Right kidney (tissue), 1 donor: ENCODE results near the gene TSGA10IP.
A peak's percentile ranks its signal among the peaks of the same experiment; 100 is the strongest.

Experiments used
- DNase-seq: peaks from one replicate; pipeline ENCODE4 v3.0.0-alpha.2; 2016

TSGA10IP gene

DNA sequence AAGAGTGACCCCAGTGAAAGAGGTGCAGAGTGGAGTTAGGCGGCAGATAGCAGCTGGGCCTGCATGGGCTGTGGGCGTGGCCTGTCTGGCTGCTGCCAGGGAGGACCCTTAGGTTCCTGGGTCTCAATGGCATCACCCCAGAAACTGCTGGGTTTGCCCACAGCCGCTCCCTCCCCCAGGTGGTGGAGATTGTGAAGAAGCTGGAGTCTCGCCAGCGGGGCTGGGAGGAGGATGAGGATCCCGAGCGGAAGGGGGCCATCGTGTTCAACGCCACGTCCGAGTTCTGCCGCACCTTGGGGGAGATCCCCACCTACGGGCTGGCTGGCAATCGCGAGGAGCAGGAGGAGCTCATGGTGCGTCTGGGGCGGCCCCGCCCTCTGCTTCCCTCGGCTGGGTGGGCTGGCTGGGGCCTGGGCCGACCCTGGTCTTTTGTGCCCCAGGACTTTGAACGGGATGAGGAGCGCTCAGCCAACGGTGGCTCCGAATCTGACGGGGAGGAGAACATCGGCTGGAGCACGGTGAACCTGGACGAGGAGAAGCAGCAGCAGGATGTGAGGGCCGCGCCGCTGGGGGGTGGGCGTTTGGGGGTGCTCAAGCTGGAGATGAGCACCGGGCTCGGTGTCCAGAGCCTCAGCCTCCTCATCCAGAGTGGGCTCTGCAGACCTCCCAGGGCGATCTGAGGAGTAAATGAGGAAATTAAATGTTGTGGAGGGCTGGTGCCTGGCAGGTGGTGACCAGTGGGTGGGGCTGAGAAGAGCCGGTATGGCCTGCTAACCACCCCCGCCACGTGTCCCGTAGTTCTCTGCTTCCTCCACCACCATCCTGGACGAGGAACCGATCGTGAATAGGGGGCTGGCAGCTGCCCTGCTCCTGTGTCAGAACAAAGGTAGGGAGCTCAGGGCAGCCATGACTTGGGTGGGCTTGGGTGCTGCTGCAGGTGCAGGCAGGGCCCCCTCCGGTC, 31.2 kb downstream of the TSGA10IP start:
- no peak for DNase-seq

DNA sequence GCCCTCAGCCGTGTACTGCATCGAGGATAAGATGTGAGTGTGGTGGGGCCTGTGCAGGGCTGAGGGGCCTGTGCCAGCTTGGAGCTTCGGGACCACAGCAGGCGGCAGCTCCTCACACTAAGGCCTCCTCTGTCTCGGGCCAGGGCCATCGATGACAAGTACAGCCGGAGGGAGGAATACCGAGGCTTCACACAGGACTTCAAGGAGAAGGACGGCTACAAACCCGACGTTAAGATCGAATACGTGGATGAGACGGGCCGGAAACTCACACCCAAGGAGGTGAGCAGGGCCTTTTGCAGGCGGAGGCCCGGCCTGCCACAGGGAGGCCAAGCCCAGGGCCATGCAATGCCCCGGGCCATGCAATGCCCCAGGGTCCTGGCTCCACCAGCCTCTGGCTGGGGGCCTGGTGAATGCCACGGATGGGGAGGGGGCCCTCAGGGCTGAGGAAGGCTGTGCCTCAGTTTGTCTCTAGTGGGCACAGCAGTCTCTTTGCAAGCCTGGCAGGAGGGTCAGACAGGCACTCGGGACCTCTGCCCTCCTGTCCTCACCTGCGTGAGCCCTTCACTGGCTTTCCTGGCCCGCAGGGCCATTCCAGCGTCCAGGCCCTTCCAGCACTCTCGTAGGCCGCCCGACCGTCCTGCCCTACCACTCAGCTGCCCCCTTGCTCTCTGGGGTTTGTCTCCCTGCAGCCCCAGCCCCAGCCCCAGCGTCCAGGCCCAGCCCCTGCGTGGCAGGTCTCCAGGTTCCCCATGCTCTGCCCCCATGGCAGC, 32.5 kb downstream of the TSGA10IP start:
- DNase-seq = no peak

DNA sequence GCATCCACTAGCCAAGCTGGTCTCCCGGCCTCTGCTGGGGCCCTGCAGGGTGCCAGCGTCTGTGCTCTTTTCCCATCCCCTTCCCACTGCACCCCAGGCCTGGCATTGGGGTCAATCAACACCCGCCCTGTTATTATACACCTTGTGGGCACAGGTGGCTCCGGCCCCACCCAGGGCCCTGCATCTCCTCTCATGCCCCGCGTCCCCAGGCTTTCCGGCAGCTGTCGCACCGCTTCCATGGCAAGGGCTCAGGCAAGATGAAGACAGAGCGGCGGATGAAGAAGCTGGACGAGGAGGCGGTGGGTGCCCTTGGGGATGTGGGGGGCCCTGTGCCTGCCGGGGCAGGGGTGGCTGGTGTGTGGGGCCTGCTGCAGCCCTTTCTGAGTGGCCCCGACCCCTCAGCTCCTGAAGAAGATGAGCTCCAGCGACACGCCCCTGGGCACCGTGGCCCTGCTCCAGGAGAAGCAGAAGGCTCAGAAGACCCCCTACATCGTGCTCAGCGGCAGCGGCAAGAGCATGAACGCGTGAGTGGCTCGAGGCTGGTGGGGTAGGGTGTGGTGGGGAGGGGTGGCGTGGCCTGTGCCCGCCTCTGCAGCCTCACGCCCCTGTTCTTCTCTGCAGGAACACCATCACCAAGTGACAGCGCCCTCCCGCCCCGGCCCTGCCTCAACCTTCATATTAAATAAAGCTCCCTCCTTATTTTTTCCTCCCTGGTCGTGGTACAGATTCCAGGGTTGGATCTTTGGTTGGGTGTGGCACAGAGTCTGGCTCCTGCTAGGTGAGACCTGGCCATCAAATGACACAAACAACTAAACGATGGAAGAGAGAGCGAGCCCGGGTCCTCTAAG, 33.3 kb downstream of the TSGA10IP start:
- DNase-seq = no peak

- no peak for DNase-seq
Observed at GRCh38 chr11:65979261-65979759, 34.0 kb downstream of the TSGA10IP start.

GRCh38 chr11:65981101-65981740, 35.9 kb downstream of the TSGA10IP start:
- DNase-seq = no peak

DNA sequence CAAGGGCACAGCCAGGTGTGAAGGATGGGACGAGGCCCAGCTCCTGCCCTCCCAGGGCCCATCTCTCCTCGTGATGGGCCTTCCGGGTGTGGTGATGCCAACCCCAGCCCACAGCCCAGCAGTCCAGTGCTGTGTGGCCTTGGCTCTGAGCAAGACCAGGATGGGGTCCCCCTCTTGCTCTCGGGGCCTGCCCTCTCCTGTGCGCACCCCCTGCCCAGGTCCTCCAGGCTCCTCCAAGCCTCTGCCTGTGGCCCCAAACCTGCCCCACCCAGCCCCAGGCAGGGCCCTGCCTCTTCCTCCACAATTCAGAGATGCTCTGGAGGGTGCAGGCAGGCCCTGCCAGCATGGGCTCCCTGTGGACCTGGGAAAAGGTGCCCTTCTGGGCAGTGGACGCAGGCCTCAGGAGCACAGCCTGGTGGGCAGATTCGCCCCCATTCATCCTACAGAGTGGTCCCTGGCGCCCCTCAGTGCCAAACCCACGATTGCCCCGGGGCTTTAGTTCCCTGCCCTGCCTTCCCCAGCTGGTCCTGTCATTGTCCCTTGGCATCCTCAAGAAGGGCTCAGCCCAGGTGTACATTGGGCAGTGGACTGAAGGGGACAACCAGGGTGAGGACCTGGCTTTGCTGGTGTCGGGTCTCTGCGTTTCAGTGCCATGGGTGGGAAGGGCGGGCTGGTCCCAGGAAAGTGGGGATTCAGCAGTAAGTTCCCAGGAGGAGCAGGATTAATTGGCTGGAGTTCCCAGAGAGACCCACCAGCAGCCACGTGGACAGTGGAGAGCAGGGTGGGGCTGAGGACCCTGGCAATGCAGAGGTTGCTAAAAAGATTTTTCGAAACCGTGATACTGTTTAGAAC, 36.9 kb downstream of the TSGA10IP start:
- DNase-seq = no peak

DNA sequence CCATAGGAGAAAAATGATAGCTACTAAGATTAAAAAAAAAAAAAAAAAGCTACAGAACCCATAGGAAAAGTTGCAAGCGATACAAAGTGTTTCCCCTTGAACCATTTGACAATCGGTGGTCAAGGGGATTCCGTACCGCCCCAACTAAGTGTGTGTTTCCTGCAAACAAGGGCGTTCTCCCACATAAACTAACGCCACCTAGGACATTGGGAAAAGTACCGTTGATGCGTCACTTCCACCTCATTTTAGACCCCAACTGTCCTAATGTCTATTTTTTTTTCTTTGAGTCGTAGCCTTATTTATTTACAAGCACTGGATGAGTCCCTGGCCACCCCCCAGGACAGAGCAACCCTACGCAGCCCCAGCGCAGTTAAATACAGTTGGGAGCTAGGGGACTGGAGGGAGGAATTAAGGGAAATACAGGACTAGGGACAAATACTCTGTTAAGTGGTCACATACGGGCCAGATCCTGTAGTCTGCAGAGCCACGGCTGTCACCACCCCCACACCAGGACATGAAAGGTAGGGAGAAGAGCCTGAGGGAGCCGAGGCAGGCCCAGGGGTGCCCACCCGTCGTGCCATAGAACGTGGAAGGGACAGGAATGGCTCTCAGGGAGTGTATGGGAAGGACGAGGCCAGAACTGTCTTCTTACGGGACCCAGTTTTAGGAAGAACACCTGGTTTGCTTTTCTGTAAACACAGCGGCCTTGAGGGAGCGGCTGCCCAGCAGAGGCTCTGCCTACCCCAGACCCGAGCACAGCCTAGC, 37.7 kb downstream of the TSGA10IP start:
- no peak for DNase-seq

GRCh38 chr11:65983589-65983987, 38.3 kb downstream of the TSGA10IP start:
- DNase-seq = no peak

DNA sequence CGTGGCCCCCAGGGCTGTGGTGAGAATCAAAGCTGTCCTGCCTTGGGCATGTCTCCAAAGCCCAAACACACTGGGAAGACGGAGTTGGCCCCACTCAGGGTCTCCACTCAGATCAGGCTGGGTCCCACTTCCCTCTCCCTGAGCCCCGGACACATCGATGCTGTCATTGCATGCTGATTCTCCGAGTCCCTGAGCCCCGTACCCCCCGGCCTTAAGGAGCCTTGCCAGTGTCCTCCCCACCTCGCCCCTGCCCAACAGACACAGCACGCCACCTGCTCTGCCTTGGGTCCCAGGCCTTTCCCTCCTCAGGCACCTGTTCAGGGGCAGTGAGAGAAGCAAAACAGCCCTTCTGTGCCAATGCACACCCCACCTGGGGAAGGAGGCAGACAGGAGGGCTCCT, 42.1 kb downstream of the TSGA10IP start:
- no peak for DNase-seq

GRCh38 chr11:65988791-65989592, 43.7 kb downstream of the TSGA10IP start:
- DNase-seq = peak; percentile 78

DNA sequence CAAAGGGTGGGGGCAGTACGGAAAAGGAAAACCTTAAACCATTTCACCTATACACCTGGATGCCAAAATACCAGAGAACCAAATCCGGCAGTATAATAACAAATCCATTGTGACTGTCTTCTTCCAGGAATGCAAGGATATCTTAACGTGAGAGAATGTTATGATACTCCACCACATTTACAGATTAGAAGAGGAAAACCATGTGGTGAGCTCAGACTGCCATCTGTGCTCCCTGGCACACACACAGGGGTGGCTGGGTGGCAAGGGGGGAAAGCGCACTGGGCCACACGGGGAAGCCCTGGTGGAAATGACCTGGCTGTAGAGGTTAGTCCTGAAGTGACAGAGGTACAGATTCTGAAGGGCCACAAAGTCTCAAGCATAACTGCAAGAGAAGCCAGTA, 46.8 kb downstream of the TSGA10IP start:
- DNase-seq = no peak

- no peak for DNase-seq
Observed at GRCh38 chr11:65997286-65997685, 52.0 kb downstream of the TSGA10IP start.

DNA sequence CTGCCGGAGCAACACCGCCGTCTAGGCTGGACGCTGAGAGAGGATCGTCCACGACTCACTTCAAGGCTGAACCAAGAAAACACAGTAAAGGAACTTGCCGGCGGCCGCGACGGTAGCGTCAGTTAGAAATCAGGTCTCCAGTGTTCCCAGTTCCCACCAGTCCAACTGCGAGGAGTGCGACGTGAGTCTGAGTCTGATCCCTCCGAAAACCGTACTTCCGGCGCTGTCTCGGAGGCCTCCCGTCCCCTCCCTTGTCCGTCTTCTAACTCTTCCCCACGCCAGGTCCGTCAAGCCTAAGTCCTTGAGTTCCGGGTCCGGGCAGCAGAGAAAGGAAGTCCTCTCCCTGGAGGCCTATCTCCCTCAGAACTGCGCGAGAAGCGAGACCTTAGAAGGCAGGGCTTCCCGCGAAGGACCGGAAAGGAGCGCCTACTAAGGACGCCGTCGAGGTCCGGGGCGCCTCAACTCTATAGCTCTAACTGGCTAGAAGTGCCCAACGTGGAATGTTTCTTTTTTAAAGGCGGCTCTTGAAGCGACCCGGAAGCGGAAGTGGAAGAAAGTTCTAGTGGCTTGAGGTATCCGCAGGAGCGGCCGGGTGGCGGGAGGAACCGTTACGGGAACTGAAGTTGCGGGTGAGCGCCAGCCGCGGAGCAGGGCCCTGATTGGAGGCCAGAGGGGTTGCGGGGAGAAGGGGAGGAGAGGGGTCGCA, 56.8 kb downstream of the TSGA10IP start, which contains the start of the genes BANF1 and EIF1AD:
TSS of gene BANF1 (plus strand) at position 562 of the 706 bp plus-strand sequence. CDS start 748 bp downstream, outside the sequence.
TSS of gene EIF1AD (minus strand) at position 216 of the 706 bp plus-strand sequence. CDS start 1,768 bp downstream, outside the sequence.
- DNase-seq = peak; percentile 97

- DNase-seq = peak; percentile 67
Observed at GRCh38 chr11:66002648-66003225, 57.5 kb downstream of the TSGA10IP start.

- no peak for DNase-seq
Observed at GRCh38 chr11:66003291-66003690, 58.0 kb downstream of the TSGA10IP start.

- DNase-seq = no peak
Observed at GRCh38 chr11:66004186-66004585, 58.9 kb downstream of the TSGA10IP start.

GRCh38 chr11:66006134-66006890, 61.0 kb downstream of the TSGA10IP start:
- no peak for DNase-seq
